ENCODE results near the gene TBRG1.

- TF ChIP-seq CTCF (IDR thresholded peaks at IDR 0.05 in 4 of 5, conservative IDR thresholded peaks at IDR 0.05 in 1 of 5), result no peak
- no peak for TF ChIP-seq POLR2A (IDR thresholded peaks at IDR 0.05)
Measured at GRCh38 chr11:124676386-124676785, 53.7 kb downstream of the TBRG1 start.

Measured in gastrocnemius medialis (tissue), 4 donors.